GM19455 (cell line): ENCODE results near the gene PBX2.
"Not testable (repeated sequence)": the region's sequence is repeated elsewhere in the genome, so short reads cannot be mapped to it uniquely, and the experiment has no call there.

Experiments used
- ATAC-seq: cut with Tn5 transposase; IDR thresholded peaks from one replicate; pipeline ENCODE4 v1.9.1; 2021; ENCODE audit not compliant: unreplicated experiment

Gene PBX2

DNA sequence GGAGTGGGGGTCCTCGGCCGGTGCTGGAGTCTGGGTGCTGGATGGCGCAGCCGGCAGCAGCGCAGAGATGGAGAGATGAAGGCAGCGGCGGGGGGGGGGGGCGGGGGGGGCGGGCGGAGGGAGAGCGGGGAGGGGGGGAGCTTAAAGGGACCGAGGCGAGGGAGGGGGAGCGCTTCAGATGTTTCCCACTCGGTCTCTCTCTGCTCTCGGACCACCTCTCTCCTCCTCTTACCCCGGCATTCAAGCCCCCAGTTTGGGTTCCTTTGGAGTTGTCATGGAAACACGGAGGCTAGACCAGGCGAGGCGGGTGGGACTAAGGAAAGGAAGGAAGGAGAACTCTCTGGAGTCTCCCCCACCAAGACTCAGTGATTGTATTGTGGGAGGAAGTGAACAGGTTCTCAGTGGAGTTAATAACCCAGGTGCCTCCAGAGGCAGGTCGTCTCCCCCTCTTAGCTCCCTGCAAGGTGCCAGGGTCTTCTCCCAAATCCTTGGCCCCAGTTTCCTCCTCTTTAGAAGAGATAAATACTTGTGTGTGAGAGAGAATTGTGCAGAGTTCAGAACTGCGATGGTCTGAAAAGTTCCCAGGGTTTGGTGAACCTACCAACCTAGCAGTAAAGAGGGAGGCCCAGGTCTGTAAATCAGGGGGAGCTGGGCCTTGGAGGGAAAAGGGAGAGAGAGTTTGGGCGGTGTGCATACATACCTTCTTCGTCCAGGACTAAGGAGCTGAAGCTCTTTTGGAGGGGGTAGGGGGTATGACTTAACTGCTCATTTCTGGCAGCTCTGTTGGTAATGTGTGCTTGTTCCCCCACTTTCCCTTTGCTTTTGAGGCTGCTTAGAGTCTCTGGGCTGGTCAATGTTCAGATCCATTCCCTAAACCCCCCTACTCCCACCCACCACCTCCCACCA lies 37.9 kb downstream of the PBX2 start, which contains the start of gene PRRT1:
Gene PRRT1 (minus strand): TSS at position 77 of the 906 bp plus-strand sequence. CDS start 112 bp downstream, outside the sequence.
- ATAC-seq, result no peak

DNA sequence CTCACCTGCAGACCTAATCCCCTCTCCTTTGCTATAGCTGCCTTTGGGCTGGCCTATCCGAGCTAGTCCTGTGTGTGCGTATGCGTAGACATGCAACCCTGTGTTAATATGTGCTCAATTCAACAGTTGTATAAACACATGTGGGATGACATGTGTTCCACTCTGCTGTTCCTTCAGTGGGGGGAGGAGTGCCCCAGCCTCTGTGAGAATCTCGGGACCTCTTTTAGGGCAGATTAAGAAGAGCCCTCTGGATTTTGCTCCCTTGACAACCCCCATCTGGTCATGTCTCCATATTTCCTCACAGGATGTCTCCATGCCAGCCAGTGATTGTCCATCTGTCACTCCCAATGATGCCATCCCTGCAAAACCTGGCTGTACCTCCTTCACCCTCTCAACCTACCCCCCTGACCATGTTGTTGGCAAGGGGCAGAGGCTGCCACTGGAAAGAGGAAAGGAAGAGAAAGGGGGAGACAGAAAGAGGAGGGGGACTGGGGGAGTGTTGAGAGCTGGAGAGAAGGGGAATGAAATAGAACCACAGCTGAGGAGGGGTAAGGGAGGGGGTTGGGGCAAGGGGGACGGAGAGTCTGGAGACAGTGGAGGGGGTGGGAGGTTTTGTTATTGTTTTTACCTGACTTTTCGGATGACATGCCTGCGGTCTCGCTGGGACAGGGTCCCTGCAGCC lies 38.7 kb downstream of the PBX2 start:
- no peak for ATAC-seq

DNA sequence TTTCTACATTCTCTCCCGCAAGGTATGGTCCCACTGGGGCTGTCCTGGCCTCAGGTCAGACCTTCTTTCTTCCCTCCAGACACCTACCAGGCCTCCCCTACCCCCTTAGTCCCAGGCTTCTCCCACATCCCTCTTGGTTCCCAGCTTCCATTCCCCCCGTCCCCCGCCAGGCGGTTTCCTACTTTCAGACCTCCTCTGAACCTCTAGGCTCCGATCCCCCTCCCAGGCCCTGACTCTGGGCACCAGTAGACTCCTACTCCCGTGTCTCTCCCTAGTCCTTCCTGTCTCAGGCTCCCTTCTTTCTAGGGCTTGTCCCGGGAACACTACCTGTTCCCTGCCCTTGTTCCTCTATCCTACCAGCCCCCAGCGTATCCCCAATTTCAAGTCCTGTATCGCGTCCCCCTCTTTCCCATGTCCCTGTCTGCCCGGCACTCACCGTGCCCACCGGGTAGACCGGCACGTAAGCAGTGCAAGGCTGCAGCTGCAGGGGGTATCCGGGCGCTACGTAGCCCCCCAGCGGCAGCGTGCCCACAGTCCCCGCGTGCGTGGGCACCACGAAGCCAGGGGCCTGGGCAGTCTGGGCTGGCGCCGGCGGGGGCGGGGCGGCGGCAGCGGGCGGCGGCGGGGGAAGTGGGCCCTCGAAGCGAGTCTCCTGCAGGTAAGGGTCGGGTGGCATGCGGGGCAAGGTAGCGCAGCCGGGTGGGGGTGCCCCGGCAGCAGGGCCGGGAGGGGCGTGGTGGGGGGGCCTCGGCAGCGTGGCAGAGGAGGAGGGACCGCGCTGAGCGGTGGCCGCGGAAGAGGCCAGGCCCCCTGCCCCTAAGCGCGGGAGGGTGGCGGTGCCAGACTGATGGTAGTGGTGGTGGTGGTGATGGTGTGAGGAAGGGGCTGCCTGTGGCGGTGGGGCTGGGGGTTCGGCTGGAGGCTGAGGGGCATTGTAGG lies 39.8 kb downstream of the PBX2 start:
- ATAC-seq, result no peak

DNA sequence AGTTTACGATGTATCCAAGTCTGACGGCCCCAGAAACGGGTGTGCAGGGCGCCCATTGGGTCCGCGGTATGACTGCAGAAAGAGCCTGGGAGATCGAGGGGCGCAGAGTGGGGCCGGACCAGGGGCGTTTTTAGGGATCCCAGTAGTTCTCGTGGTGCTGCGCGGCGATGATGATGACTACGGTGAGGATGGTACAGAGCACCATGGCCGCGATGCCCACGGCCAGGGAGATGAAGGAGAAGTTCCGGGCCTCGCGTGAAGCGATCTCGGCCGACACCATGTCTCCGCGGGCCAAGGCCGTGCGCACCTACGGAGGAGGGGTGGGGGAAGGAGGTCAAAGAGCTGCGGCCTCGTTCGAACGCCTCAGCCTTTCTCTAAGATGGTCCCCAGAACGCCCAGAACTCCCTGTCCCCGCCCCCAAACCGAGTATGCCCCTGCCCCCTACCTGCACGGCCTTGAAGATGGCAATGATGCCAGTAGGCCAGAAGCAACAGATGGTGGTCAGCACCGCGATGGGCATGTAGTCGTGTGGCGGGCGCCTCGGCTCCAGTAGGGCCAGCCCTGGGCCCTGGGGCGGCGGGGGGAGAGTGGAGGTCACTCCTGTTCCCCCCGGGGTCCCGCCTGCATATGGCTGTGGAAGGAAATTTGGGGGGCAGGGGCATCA lies 40.8 kb downstream of the PBX2 start:
- ATAC-seq, result no peak

DNA sequence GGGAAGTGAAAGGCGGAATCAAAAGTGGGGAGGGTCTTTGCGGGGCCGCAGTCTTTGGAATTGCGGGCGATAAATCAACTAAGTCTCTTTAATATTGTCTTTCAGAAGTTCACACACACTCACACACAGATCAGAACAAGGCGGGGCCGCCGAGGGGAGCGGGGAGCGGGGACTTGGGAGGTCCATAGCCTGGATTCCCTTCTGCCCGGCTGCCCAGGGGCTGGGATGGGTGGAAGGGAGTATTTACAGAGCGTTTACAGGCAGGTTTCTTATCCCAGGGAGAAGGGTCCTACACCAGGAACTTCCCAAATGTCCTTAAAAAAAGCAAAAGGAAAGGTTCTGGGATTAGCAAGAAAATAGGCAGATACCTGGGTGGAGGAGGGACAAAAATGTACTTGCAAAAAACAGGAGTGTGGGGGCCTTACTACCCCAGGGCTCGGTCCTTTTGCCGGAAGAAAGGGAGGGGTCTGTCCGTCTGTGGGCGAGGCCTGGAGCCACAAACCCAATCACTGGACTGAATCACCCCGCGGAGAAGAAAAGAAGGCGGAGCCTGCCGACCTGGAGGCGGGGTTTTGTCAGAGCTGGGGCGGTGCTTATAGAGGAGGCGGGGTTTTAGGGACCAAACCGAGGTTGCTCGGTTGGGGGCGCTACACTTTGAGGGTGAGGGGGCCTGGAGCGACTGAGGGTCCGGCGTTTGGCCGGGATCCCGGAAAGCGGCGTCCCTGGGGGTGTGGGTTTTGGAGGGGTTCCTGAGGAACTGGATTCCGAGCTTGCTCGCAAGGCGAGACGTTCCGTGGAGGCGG lies 41.5 kb downstream of the PBX2 start:
- ATAC-seq, result no peak

DNA sequence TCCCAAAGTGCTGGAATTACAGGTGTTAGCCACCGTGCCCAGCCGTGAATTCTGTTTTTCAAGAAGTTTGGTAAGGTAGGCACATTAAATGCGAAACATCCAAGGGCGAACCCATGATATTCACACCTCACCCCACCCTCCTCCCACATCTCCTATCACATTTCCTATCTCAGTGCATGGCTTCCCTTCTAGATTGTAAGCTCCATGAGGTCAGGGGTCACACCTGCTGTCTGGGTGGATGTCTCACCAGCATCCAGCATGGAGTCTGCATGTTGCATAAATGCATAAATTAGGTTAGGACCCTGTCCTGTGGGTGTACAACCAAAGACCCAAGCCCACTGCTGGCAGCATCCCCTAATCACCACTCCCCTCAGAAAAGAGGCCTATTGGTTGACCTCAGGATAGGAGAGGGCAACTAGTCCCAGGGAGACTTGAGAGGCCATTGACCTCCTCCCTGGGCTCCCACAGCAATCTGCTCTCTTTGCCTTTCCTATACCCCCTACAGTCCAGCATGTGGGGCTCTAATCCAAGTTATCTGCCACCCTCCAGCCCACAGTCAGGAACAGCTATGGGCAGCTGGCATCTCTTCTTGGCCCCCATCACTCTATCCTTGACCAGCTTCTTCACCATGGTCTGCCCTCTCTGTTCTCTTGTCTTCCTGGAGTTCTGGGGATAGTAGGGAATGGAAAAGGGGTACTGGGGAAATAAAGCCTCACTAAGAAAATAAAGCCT lies 42.4 kb downstream of the PBX2 start:
- no peak for ATAC-seq

DNA sequence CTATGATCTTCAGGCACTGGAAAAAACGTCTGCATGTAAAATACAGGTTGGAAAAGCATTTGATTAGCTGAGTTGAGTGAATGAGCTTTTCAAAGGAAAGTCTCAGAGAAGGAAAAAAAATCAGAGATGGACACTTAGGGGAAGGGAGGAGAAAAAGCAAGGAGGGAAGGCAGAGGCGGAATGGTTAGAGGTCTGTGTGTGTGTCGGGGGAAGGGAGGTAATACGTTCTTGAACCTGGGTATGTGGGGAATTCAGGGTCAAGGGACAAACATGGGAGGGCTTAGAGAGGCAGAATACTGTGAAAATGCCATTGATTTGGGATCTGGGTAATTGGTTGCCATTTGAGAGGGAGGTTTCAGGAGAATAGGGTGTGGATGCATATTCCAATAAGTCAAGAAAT lies 43.3 kb downstream of the PBX2 start:
- no peak for ATAC-seq

DNA sequence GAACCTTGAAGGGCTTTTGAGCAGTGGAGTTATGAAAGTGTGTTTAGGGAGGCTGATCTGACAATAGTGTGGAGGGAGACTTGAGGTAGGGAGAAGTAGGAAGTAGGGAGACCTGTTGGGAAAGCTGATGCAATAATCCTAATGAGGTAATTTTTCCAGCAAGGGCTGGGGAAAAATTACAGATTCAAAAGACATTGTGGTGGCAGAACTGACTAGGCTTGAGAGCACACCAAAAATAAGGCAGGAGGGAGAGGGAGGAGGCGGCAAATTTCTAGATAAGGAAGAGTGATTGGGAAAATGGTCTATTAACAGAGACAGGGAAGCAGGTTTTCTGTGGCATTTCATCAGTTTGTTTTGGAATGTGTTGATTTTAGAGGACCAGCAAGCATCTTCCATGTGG lies 43.7 kb downstream of the PBX2 start:
- no peak for ATAC-seq

DNA sequence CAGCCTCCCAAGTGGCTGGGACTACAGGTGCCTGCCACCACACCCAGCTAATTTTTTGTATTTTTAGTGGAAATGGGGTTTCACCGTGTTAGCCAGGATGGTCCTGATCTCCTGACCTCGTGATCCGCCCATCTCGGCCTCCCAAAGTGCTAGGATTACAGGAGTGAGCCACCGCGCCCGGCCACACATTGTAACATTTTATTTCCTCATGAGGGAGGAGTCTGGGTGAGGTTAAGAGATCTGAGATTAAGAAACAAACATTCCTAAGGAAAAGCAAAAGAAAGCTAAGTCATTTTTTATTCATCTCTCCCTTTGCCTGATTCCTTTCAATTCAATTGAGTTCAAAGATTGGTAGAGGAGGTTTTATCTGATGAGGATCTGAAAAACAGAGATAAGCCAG lies 45.8 kb downstream of the PBX2 start:
- not testable (repeated sequence) for ATAC-seq

DNA sequence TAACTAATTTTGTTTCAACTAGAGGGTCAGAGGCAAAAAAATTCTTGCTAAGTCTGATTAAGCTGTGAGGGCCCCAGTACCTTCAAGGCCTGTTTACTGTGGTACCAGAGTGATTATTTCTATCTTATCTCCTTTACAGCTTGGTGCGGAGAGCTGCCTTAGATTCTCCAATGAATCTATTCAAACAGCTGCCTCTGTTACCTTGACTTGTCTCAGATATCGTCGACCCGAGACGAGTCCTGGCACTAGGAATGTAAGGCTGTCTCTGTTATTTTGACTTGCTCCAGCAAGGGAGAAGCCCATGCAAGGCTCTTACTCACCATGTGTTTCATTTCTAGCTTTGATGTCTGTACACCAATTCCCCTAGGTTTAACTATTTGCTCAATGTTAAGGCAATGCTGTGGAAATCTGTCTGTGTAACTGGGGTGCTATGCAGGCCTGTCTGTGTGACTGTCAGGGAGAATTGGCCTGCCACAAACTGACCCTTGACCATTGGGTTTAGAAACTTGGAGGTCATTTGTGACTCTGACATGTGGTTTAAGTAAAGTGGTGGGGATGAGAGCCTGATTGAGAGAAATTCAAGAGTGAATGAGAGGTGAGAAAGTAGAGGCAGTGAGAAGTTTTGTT lies 49.5 kb downstream of the PBX2 start:
- no peak for ATAC-seq

DNA sequence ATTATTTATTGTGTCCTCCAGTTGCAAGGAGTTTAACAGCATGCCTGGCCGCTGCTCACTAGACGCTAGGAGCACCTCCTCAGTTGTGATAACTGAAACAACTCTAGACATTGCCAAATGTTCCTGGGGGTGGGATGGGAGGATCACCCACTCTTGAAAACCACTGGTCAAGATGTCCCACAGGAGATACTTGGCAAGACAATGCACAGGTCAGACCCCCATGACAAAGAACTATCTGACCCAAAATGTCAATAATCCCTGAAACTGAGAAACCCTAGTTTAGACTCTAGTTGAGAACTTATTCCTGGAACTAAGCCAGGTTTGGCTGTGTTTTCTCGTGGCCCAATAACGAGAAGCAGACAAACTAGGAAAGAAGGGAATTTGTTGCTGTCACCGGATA lies 50.4 kb downstream of the PBX2 start:
- no peak for ATAC-seq

DNA sequence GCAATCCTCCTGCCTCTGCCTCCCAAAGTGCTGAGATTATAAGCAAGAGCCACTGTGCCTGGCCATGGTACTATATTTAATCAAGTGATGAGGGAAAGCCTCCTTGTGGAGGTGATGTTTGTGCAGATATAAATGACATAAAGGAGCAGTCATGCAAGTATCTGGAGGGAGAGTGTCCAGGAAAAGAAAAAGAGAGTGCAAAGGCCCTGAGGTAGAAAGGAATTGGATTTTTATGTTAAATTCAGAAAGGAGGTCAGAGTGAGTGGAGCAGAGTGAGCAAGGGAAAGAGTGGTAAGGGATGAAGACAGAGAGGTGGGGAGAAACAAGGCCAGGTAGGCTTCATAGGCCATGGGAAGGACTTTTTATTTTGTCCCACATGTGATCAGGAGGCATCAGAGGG lies 52.5 kb downstream of the PBX2 start:
- ATAC-seq, result no peak
